SHP77 (cell line): ENCODE results near the gene FOXN3.

ENCODE experiments used
- DNase-seq, 2 experiments: peaks; one replicate each; lab custom pipeline; 2025; lab: John Stamatoyannopoulos, UW

FOXN3 gene

DNA sequence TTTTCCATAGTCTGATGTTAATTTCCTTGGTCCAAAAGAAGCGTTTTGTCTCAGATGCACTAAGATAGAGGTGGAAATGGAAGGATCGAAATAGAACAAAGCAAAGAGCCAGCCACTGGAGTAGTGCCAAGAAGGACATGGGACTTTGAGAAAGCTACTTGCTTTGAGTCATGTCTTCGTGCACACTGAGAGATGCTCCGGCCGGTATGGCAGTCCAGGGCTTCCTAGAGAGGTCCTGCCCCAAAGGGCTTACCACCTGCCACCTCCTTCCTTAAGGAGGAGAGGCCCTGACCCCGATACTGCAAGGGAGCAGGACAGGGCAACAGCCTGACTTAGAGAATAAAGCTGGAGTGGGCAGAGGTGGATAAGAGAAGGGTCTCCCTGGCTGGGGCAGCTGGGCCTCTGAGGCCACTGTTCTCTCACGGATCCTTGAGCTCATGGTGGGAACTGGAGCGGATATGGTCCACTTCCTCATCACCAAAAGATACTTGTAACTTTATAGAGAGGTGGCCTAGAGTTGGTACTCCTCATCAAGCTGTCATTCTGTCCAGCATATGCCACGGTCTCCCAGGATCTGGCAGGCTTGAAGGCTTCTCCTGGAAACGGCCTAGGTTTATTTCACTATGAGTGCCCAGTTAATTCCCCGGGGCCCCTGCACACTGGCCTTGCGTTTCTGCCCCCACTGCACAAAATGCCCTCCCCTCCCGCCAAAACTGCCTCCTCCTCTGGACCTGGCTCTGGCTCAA is 57.4 kb downstream of the FOXN3 start:
- DNase-seq, result no peak

DNA sequence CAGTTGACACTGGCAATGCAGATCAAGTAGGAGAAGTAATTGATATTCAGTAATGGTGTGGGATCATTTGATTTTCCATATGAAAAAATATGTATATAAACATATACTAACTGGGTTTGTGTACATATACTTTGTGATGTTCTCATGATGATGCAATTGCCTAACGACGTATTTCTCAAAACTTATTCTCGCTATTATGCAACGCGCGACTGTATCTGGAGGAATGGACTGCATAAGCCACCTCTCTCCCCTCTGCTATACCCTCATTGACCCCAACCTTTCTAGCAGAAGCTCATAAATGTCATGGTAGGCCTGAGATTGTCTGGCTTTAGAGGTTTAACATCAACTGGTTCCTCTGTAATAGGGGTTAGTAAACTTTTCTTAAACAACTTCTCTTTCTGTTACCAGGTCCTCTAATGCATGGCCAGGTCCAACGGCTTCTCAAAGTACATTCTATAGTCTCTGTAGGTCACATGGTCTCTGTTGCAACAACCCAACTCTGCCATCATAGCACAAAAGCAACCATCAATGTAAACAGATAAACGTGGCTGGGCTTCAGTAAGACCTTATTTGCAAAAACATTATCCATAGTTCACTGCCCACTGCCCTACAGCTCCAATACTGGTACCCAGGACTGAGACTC is 59.3 kb downstream of the FOXN3 start:
- DNase-seq, result no peak

DNA sequence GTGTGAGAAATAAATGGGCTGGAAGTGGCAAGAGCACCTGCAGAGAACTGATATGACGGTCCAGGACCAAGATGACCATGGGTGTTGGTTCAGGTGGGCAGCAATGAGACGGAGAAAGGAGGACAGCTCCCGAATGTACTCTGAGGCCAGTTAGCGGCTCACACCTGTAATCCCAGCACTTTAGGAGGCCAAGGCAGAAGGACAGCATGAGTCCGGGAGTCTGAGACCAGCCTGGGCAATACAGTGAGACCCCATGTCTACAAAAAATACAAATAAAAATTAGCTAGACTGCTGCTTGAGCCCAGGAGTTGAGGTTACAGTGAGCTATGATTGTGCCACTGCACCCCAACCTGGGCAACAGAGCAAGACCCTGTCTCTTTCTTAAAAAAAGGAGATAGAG is 60.1 kb downstream of the FOXN3 start:
- no peak for DNase-seq

DNA sequence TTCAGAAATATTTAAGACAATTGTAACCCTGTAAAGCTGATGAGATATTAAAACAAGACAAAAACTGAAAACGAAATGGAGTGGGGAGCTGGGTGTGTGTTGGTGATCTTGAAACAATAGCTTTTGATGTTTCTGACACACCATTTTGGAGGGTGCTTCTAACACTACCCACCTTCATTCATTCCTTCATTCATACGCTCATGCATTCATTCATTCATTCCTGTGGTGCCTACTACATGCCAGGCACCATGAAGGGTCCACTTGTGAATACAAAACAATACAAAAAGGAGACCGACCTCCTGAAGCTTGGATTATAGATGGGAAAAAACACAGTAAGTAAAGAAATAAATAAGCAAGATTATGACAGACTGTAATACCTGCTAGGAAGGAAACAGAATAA is 60.5 kb downstream of the FOXN3 start:
- no peak for DNase-seq

DNA sequence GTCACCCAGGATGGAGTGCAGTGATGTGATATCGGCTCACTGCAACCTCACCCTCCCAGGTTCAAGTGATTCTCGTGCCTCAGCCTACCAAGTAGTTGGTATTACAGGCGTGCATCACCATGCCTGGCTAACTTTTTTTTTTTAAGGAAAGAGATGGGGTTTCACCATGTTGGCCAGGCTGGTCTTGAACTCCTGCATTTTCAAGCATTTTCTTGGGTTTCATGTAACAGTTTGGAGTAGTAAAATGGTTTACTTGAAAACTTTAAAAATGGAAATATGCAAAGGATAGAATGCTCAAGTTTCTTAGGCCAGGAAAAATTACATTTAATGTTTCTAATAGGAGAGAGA is 63.3 kb downstream of the FOXN3 start:
- no peak for DNase-seq

DNA sequence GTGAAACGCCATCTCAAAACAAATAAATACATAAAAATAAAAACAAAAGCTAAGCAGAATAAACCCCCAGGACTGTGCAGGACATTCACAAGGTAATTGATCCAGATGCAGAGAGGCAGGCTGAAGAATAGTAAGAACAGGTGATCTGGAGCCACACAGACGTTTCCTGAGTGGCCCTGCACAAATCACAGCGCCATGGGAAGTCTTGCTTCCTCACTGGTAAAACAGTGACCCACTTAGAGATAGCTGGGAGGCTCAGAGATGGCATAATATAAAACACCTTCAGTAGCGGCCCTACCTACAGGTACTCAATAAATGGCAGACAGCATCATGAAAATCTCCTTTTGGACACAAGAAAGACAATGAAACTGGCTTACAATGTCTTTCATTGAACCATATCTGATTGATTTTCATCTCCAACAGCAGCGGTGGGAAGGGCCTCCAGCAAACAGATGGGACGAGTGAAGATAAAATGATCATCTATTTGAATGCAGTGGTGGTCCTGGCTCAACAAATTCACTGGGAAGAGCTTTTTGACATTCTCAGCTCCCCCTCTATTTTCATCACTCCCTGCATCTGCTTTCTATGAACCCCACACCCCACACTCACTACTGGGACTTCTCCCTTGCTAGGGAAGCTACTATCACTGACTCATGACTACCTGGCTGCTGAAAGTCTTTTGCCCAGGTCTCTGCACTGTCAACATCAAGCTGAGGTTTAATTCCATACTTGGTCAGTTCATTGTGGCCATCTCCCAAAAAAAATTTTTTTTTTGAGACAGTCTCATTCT is 63.9 kb downstream of the FOXN3 start:
- no peak for DNase-seq

DNA sequence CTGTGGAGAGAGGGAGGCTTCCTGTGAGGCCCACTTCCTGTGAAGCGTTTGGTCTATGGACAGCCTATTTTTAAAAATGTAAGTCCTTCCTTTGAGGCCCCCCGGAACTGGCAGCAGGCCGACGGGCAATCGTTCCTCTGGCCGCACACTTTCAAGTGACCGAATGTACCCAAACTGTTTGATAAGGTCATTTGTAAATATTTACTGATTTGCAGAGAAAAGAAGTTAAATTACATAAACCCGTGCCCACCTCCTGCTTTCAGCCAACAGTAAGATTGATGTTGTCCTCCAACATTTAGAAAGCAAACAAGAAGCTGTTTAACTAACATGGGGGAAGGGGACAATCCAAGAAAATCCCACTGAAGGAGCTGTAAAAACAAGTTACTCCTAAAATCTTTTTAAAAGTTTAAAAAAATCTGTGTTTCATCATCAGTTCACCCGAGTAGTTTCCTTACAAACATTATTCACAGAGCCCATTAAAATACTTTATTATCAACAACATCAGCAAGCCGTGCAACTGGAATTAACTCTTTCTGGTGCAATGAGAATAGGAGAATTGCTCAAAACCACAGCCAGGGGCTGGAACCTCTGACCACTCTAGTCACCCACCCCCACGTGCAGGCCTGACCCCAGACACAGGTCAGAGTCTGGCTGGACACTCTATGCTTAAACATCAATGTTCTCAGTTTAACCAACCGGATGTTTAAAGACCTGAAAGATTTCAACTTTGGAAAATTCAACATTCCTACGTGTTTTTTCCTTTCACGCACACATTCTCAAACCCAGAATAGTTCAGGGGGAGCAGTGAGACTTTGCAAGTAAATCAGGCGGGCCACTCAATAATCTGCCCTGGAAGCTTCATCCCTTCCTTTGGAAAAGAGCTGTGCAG is 65.3 kb downstream of the FOXN3 start:
- DNase-seq, result peak; percentile 23 to 24

DNA sequence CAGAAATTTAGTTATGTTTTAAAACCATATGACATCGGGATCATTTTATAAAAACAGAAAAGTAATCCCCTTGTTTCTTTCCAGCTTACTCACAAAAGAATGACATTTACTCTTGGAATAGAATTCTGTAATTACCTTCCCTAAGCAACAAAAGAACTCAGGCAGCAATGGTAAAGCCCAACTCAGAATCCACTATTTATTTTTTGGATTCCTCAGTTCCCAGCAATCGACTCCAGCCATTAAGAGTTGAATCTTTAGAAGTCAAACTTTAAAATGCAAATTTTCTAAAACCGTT is 65.9 kb downstream of the FOXN3 start:
- no peak for DNase-seq

DNA sequence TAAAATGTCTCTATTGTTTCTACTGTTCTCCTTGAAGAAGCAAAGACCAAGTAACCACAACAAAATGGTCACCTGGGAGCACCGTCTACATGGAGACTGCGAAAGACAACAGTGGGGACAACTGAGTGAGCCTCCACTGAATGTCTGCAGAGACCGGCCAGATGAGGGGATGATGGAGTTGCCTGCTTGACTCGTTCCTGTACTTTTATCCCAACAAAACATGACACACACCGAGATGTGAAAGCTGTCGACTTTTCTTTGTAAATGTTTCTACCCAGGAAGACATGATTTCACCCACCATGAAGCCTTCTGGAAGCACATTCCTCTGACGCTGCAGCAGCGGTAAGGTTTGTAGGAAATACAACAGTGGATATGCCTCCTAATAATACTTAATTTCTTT is 66.9 kb downstream of the FOXN3 start:
- no peak for DNase-seq

DNA sequence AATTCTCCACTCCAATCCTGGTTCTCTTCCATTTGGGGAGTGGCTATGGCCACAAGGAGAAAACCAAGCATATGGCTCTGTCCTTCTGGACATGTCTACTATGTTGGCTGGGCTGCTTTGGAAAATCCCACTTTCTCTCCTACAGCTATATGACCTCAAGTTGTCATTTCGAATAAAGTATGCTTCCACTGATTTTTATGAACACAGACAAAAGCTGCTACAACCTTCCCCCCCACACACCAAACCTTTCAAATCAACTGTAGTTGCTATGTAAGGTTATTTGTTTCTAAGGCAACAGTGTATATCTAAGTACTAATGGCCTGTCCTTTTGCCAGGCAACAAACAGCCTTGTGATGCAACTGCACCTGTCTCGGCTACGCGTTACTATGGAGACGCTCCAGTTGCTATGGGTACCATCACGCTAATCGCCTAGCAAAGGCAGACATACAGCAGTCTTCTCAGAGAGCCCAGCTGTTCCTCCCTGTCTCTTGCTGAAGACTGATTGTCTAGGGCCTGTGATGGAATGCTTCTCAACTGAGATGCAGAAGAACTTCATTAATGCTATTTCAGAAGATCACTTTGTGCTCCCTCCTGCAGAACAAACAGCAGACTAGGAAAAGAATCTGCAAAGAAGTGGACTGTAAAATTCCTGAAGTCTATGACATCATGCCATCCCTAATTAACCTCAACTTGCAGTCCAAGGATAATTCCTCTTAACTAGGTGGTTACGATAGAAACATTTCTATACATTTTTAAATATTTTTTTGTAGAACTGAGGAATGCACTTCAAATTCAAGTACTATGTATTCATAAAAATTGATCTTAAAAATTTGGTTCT is 67.6 kb downstream of the FOXN3 start:
- DNase-seq, result peak; percentile 90 to 94

DNA sequence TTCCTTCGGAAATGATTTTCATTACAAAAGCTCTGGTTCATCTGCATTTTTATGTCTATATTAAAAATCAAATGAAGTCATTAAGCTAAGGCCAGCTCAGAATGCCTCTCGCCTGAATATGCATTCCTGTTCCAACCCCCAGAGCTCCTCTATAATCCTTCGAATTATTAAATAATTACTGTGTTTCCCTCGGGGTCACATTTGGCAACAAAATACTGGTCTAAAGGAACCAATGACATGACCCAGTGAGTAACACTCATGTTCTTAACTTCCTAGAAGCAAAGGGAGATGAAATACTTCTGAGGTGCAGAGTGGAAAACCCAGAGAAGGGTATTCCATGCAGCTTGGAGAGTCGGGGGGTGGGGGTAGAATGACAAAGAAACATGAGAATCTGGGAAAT is 68.3 kb downstream of the FOXN3 start:
- no peak for DNase-seq

DNA sequence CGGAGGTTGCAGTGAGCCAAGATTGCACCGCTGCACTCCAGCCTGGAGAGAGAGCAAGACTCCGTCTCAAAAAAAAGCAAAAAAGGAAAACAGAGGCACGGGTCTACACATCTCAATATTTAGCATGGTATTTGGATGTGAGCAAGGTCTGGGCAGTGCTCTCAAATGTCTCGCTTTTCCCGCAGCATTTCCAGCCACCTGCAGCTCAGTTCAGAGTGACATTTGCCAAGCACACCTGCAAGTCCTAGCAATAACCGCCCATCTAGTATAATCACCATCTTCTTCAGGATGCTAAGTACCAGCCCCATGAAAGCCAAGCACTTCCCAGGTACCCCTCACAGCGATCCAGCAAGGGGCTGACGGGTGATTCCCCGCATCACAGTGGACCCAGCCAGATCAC is 69.1 kb downstream of the FOXN3 start:
- DNase-seq, result no peak

DNA sequence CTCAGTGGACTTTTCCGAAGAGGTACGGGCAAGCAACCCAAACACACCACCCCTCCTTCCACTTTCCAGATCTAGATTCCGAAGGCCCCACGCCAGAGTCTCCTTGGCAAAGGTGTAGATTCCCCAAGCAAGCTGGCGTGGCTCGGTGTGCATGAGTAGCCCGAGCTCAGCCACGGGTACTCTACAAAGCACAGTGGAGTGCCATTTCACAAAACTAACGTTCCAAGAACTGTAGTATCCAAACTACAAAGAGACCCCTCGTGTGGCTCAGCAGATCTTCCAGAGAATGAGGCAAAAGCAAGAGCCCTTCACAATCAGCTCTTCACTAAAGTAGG is 72.1 kb downstream of the FOXN3 start:
- no peak for DNase-seq

DNA sequence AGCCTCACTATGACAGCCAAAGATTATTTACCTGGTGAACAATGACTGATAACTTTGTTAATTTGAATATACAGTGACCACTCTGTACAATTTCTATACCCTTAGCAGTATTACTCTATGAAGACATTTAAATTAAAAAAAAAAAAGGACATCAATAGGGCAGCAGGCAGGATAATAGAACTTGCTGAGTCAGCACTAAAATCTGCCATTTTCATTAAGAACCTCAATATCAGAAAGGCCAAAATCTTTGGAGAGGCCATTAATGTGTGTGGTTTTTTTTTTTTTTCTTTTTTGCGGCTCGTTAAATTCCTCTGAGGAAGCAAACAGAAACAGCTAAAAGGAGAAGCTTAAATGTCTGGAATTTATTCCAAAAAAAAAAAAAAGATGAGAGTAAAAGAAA is 73.7 kb downstream of the FOXN3 start:
- no peak for DNase-seq

DNA sequence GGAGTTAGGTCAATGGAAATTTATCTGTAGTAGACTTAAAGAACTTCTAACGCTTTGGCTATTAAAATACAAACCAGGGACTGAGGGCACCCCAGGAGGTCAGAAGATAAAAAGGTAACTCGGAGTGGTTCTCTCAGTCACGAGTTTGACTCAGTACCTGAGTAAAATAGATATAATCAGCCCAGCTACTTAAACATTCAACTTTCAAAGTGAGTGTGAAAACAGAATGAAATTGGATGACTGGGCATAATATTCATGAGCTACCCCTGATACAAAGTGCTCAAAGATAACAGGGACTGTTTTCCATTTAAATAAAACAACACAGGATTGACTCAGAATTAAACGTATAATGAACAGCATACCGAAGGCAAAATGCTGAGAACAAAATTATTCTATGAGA is 75.0 kb downstream of the FOXN3 start:
- DNase-seq, result no peak

DNA sequence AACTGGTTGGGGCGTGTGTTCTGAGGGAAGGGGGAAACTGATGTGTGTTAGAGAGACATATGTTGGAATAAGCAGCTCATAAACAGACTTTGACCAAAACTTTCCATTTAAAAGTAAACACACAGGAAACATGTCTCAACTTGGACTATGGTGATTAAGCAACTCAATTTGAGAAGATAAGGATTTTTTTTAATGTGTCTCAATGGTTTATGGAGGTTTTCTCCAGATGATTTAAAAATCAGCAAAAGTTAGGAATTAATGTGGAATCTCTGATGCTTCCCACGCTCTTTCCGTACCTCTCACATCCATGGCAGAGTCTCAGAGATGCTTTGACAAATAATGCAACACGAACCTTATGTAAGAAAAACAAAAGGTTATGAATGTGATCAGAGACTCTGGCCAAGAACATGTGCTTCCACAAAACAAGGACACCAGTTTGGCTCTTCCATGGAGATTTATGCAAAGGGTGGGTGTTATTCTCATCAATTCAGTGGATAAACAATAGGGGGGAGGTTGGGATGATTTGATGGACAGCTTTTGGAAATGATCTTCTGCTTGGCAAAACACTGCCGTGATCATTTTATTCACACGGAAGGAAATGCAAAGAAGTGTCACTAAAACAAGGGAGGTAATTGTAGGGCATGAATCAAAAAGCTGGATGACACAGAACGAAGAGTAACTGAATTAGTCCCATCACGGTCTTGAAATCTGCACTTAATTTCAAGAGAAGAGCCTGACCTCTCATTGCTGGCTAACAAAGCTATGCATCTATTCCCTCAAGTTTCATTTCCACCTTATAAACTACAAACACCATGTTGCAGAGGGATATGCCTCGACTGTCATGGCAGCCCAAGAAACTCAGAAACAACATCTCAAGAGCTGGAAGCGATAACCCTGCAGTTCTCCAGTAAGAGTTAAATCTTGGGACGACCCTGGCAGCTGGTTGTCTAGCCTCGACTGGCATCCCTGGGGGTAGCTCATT is 76.5 kb downstream of the FOXN3 start:
- DNase-seq, result no peak

DNA sequence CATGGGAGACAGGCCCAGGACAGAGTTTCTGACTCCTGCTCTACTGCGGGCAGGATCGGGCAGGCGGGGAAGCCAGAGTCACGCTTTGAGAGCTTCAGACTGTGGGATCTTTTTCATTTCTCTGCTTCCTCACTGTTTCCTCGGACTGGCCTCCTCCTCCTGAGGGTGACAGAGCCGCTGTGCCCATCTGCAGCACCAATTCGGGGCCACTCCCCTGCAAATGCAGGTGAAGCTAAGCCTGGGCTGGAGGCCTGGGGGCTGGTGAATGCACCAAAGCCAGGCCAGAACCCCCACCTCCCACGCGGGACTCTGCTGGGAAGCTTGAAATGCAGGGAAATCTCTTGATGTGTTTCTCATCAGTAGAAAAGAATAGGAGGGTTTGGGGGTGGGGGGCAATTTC is 77.5 kb downstream of the FOXN3 start:
- DNase-seq, result no peak

DNA sequence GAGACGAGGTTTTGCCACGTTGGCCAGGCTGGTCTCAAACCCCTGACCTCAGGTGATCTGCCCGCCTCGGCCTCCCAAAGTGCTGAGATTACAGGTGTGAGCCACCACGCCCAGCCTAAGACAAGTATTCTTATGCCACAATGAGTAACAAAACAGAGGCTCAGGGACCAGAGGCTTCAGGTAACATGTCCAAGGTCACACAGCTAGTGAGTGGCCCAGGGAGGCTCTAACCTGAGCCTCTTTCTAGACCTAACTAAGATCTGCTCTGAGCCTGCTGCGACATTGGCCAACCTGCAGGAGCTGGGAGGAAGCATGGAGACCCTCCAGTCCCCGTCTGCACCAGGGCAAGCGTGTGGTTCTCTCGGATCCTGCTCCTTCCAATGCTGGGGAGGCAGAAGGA is 77.9 kb downstream of the FOXN3 start:
- DNase-seq, result no peak

DNA sequence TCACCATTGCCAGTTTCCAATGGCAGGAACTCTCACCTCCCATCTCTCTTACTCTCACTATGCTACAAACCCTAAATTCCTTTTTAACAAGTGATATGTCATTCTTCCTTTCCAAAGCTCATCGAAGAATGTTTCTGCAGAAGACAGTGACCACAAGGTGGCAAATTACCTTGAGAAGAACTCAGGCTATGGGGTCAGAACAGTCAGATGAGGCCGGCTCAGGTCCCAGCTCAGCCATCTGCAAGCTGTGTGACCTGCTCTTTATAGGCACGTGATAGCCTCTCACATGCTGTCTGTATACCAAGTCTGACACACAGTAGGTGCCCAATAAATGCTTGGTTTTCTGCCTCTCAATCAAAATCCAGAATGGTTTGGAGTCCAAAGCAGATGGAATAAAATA is 80.7 kb downstream of the FOXN3 start:
- DNase-seq, result no peak

DNA sequence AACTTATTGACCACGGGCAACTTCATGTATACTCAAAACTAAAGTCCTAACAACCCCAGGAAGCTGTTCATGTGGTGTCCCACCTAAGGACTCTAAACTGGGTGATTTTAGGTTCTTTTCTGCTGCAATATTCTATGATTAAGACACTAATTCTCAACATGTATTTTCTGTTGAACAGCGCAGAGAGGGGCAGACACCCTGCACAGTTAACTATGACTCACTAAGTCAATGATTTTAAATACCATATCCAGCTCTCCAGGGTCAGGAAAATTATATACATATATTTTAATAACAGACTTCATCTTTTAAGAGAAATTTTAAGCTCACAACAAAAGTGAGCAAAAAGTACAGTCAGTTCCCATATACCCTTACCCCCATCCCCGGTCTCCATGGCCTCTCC is 85.0 kb downstream of the FOXN3 start:
- DNase-seq, result no peak

DNA sequence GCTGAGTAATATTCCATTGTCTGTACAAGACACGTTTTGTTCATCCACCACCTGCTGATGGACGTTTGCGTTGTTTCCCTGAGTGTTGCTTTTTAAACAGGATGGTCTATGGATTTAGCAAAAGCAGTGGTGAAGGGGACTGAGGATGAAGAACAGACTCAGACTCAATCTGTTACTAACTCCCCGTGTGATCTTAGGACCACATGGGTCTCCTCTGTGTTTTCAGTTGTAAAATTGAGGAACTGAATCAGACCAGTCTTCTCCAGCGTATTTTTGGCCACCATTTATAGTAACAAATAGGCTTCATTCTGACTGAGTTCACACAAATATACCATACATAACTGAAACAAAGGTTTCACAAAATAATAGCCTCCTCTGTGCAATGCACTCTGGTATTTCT is 85.6 kb downstream of the FOXN3 start:
- no peak for DNase-seq
